ENCODE data around the gene SZT2. TPM values are rescaled to one million over a fixed set of nuclear protein-coding genes. Genes with fewer than 3 reads are reported as not detected.

Gene SZT2
- total RNA-seq, 1 experiment from 2014 or later = 28.4 TPM

DNA sequence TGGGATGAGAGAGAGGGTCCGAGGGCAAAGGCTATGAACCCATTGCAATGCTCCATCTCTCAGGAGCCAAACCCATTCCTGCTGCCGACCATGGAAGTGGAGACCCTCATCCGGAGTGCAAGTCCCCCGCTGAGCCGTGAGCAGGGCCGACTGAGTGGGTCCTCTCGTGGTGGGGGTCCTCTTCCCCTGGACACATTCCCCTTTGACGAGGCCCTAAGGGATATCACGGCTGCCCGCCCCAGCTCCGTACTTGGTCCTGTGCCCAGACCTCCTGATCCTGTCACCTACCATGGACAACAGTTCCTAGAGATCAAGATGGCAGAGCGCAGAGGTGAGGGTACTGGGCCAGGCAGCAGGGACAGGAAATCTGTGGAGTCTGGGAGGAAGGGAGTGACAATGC is 53.1 kb downstream of the SZT2 start (continued):
- TF ChIP-seq NR3C1 (CRISPR knock-in tag; conservative IDR thresholded peaks at IDR 0.05; ENCODE audit: low read depth) (no peak), SOX15 (CRISPR knock-in tag; IDR thresholded peaks at IDR 0.05) (no peak), CBFB (CRISPR knock-in tag; IDR thresholded peaks at IDR 0.05; ENCODE audit: low read depth) (no peak), PRRX2 (CRISPR knock-in tag; IDR thresholded peaks at IDR 0.05) (no peak), ZNF219 (CRISPR knock-in tag; IDR thresholded peaks at IDR 0.05; ENCODE audit: borderline replicate concordance) (no peak), SP1 (CRISPR knock-in tag; conservative IDR thresholded peaks at IDR 0.05) (no peak), RELA (CRISPR knock-in tag; IDR thresholded peaks at IDR 0.05; ENCODE audit: borderline replicate concordance) (no peak)
- TF ChIP-seq, protein P1, sequence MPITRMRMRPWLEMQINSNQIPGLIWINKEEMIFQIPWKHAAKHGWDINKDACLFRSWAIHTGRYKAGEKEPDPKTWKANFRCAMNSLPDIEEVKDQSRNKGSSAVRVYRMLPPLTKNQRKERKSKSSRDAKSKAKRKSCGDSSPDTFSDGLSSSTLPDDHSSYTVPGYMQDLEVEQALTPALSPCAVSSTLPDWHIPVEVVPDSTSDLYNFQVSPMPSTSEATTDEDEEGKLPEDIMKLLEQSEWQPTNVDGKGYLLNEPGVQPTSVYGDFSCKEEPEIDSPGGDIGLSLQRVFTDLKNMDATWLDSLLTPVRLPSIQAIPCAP (CRISPR knock-in tag; IDR thresholded peaks at IDR 0.05) = no peak
- TF ChIP-seq, protein P2, sequence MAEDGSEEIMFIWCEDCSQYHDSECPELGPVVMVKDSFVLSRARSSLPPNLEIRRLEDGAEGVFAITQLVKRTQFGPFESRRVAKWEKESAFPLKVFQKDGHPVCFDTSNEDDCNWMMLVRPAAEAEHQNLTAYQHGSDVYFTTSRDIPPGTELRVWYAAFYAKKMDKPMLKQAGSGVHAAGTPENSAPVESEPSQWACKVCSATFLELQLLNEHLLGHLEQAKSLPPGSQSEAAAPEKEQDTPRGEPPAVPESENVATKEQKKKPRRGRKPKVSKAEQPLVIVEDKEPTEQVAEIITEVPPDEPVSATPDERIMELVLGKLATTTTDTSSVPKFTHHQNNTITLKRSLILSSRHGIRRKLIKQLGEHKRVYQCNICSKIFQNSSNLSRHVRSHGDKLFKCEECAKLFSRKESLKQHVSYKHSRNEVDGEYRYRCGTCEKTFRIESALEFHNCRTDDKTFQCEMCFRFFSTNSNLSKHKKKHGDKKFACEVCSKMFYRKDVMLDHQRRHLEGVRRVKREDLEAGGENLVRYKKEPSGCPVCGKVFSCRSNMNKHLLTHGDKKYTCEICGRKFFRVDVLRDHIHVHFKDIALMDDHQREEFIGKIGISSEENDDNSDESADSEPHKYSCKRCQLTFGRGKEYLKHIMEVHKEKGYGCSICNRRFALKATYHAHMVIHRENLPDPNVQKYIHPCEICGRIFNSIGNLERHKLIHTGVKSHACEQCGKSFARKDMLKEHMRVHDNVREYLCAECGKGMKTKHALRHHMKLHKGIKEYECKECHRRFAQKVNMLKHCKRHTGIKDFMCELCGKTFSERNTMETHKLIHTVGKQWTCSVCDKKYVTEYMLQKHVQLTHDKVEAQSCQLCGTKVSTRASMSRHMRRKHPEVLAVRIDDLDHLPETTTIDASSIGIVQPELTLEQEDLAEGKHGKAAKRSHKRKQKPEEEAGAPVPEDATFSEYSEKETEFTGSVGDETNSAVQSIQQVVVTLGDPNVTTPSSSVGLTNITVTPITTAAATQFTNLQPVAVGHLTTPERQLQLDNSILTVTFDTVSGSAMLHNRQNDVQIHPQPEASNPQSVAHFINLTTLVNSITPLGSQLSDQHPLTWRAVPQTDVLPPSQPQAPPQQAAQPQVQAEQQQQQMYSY (CRISPR knock-in tag; IDR thresholded peaks at IDR 0.05) = no peak
- TF ChIP-seq, protein P3, sequence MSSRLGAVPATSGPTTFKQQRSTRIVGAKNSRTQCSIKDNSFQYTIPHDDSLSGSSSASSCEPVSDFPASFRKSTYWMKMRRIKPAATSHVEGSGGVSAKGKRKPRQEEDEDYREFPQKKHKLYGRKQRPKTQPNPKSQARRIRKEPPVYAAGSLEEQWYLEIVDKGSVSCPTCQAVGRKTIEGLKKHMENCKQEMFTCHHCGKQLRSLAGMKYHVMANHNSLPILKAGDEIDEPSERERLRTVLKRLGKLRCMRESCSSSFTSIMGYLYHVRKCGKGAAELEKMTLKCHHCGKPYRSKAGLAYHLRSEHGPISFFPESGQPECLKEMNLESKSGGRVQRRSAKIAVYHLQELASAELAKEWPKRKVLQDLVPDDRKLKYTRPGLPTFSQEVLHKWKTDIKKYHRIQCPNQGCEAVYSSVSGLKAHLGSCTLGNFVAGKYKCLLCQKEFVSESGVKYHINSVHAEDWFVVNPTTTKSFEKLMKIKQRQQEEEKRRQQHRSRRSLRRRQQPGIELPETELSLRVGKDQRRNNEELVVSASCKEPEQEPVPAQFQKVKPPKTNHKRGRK (CRISPR knock-in tag; IDR thresholded peaks at IDR 0.05; ENCODE audit: borderline replicate concordance) = no peak

DNA sequence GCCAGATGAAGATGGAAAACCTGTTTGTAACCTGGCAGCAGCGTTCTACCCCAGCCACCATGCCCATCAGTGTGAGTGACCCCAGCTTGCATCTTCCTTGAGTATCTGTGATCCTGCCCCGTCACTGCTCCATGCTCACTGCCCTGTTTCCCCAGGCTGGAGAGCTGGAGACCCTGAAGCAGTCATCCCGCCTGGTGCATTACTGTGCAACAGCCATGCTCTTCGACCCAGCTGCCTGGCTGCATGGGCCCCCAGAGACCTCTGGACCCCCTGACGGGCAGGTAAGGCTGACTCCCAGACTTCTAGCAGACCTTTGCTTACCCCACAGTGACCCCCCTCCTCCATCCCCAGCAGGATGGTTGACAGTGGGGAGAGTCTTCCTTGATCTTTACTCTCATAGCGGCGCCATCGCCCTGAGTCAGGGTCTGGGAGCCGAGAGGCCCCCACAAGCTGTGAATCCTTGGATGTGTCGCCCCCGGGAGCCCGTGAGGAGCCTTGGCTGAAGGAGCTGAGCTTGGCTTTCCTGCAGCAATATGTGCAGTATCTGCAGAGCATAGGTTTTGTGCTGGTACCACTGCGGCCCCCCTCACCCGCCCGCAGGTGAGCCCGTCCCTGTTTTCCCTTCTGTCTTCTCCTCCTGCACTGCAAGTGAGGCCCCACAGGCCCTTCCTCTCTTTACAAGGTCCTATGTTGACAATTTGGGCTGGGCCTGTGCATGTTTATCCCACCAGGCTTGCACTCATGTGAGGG is 53.7 kb downstream of the SZT2 start:
- Mint-ChIP-seq H3K36me3 (peaks cover 15% of the 10 kb centered on the region), H3K9me3 (no peaks in the 10 kb centered on the region), H3K4me1 (peaks cover 3% of the 10 kb centered on the region; the same call in 1 of the 2 replicates), H3K27ac (no peak overlapping the region), H3K4me3 (no peak overlapping the region), H3K27me3 (ENCODE audit: low read depth) (no peaks in the 10 kb centered on the region)
- ATAC-seq (no peak), DNase-seq (ENCODE audit: low spot score) (no peak)
- CTCF ChIA-PET = no interaction called here
- TF ChIP-seq, protein P4, sequence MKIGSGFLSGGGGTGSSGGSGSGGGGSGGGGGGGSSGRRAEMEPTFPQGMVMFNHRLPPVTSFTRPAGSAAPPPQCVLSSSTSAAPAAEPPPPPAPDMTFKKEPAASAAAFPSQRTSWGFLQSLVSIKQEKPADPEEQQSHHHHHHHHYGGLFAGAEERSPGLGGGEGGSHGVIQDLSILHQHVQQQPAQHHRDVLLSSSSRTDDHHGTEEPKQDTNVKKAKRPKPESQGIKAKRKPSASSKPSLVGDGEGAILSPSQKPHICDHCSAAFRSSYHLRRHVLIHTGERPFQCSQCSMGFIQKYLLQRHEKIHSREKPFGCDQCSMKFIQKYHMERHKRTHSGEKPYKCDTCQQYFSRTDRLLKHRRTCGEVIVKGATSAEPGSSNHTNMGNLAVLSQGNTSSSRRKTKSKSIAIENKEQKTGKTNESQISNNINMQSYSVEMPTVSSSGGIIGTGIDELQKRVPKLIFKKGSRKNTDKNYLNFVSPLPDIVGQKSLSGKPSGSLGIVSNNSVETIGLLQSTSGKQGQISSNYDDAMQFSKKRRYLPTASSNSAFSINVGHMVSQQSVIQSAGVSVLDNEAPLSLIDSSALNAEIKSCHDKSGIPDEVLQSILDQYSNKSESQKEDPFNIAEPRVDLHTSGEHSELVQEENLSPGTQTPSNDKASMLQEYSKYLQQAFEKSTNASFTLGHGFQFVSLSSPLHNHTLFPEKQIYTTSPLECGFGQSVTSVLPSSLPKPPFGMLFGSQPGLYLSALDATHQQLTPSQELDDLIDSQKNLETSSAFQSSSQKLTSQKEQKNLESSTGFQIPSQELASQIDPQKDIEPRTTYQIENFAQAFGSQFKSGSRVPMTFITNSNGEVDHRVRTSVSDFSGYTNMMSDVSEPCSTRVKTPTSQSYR (CRISPR knock-in tag; IDR thresholded peaks at IDR 0.05) = no peak
- no peak for TF ChIP-seq ELF4 (CRISPR knock-in tag; IDR thresholded peaks at IDR 0.05; ENCODE audit: low read depth)
- POLR2A ChIA-PET = no interaction called here

DNA sequence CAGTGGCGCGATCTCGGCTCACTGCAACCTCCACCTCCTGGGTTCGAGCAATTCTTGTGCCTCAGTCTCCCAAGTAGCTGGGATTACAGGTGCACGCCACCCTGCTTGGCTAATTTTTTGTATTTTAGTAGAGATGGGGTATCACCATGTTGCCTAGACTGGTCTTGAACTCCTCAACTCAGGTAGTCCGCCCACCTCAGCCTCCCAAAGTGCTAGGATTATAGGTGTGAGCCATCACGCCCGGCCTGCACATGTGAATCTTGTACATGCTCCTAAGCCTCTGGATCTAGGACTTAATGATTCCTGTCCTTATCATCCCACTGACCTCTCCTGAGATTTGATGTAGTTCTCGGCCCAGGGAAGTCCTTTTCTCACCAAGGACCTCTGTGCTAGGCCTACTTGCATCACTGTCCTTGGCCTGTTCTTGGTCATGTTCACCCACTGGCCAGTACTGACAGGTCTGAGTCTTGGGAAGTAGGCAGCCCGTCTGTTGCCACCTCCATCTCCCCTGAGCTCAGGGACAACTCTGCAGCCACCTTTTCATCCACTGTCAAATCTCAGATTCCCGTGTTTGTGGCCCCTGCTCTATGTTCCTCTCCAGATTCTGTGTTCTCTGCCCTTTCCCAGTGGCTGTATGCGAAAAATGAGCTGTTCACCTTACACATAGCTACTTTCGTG is 54.6 kb downstream of the SZT2 start:
- H3K27ac Mint-ChIP-seq = no peak overlapping the region
- no peaks in the 10 kb centered on the region for H3K27me3 Mint-ChIP-seq (ENCODE audit: low read depth)
- ATAC-seq (no peak), DNase-seq (ENCODE audit: low spot score) (no peak)
- H3K4me1 Mint-ChIP-seq = peaks cover 3% of the 10 kb centered on the region; the same call in 1 of the 2 replicates
- no peak overlapping the region for H3K4me3 Mint-ChIP-seq
- ChIA-PET CTCF (interaction anchor here (1.0 to 1.3 kb wide), 4 partner anchors 10 to 263 kb away, joined by 3 to 6 read pairs (median 4); partner anchors contain the start of genes HYI and ST3GAL3), POLR2A (interaction anchor here (1.9 kb wide), 1 partner anchor 10 kb away, joined by 8 read pairs; the partner anchor contains the start of gene HYI)
- no peaks in the 10 kb centered on the region for H3K9me3 Mint-ChIP-seq
- peaks cover 22% of the 10 kb centered on the region for H3K36me3 Mint-ChIP-seq
- TF ChIP-seq, protein P2 (CRISPR knock-in tag; IDR thresholded peaks at IDR 0.05) = no peak
- TF ChIP-seq, protein P5, sequence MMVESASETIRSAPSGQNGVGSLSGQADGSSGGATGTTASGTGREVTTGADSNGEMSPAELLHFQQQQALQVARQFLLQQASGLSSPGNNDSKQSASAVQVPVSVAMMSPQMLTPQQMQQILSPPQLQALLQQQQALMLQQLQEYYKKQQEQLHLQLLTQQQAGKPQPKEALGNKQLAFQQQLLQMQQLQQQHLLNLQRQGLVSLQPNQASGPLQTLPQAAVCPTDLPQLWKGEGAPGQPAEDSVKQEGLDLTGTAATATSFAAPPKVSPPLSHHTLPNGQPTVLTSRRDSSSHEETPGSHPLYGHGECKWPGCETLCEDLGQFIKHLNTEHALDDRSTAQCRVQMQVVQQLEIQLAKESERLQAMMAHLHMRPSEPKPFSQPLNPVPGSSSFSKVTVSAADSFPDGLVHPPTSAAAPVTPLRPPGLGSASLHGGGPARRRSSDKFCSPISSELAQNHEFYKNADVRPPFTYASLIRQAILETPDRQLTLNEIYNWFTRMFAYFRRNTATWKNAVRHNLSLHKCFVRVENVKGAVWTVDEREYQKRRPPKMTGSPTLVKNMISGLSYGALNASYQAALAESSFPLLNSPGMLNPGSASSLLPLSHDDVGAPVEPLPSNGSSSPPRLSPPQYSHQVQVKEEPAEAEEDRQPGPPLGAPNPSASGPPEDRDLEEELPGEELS (CRISPR knock-in tag; IDR thresholded peaks at IDR 0.05) = no peak
- no peak for TF ChIP-seq GABPB1 (CRISPR knock-in tag; IDR thresholded peaks at IDR 0.05)

All from WTC11 (cell line).